Testis (tissue), 3 donors: ENCODE results near the gene PSMB2. TPM values are rescaled to one million over a fixed set of nuclear protein-coding genes. Genes with fewer than 3 reads are reported as not detected.
A peak's percentile ranks its signal among the peaks of the same experiment; 100 is the strongest.

ENCODE experiments used
- DNase-seq: peaks from one replicate; pipeline ENCODE4 v3.0.0-alpha.2; 2019
- H3K27ac ChIP-seq, 2 donors: fragments of 200-600 bp; sonication (generic); one replicate each; pipeline ENCODE4 v1.5.1; 2019
- H3K27me3 ChIP-seq: fragments of 200-600 bp; sonication (generic); one replicate; pipeline ENCODE4 v1.5.1; 2019
- H3K36me3 ChIP-seq: fragments of 200-600 bp; sonication (generic); one replicate; pipeline ENCODE4 v1.5.1; 2017; ENCODE audit warnings: low read depth; ENCODE audit errors: missing control alignments
- H3K4me1 ChIP-seq: fragments of 200-600 bp; sonication (generic); one replicate; pipeline ENCODE4 v1.5.1; 2019
- H3K4me3 ChIP-seq, 2 donors: fragments of 200-600 bp; sonication (generic); one replicate each; pipeline ENCODE4 v1.5.1; 2017 to 2019
- H3K9me3 ChIP-seq: fragments of 200-600 bp; sonication (generic); one replicate; pipeline ENCODE4 v1.5.1; 2017
- POLR2A ChIP-seq: fragments of 450-650 bp; IDR thresholded peaks from one replicate; pipeline ENCODE4 v1.6.1; 2017; ENCODE audit warnings: antibody characterized with exemption, mild to moderate bottlenecking, moderate library complexity
- WGBS, 2 donors: methylation state at CpG; one replicate each; pipeline ENCODE4 v1.1.5; 2018; 5-methylcytosine and 5-hydroxymethylcytosine counted together
- intact Hi-C: fragments of 100-400 bp; cut with DNase I; formaldehyde crosslinking; loops from one replicate; pipeline ENCODE4 v1.15.1; 2023; ENCODE audit warnings: low total_unique reads
- polyA plus RNA-seq: library from polyadenylated mRNA; stranded (reverse); fragments of 350-450 nt; fragmentation: Illumina TruSeq; extraction: RNeasy Lipid Tissue Mini Kit (QIAGEN cat#74804); gene quantifications from one replicate; pipeline ENCODE4 v1.2.3, GENCODE V29; 2014; ENCODE audit warnings: low read depth, low replicate concordance; ENCODE audit not compliant: insufficient read depth
- total RNA-seq, 2 donors: library from RNA; depleted of rRNA; stranded (reverse); fragments of >200 nt; gene quantifications; one replicate each; pipeline ENCODE4 v1.2.3, GENCODE V29; 2016
- TF ChIP-seq, protein P1 (sequence below), 3 experiments: fragments of 450-650 bp in 2 of 3; fragments of 200-600 bp in 1 of 3; sonication (generic) in 1 of 3; IDR thresholded peaks; one replicate each; pipeline ENCODE4 v1.5.1; 2016 to 2019; ENCODE audit warnings: antibody characterized with exemption in 3 of 3, mild to moderate bottlenecking in 2 of 3, moderate library complexity in 1 of 3

PSMB2 gene
- total and polyA plus RNA-seq, 3 donors from 2014 or later: 46.8 to 59.9 (median 50.1) TPM

- DNase-seq: no peak
- Histone ChIP-seq H3K27me3 (no peaks in the 10 kb centered on the region), H3K9me3 (no peaks in the 10 kb centered on the region), H3K4me1 (peaks cover 32% of the 10 kb centered on the region), H3K36me3 (no peaks in the 10 kb centered on the region), H3K4me3 (peak overlapping the region in 1 of 2 donors; percentile 89), H3K27ac (peak overlapping the region in 1 of 2 donors; percentile 96)
- intact Hi-C loops: no loop called here
- TF ChIP-seq POLR2A: no peak
- TF ChIP-seq, protein P1, sequence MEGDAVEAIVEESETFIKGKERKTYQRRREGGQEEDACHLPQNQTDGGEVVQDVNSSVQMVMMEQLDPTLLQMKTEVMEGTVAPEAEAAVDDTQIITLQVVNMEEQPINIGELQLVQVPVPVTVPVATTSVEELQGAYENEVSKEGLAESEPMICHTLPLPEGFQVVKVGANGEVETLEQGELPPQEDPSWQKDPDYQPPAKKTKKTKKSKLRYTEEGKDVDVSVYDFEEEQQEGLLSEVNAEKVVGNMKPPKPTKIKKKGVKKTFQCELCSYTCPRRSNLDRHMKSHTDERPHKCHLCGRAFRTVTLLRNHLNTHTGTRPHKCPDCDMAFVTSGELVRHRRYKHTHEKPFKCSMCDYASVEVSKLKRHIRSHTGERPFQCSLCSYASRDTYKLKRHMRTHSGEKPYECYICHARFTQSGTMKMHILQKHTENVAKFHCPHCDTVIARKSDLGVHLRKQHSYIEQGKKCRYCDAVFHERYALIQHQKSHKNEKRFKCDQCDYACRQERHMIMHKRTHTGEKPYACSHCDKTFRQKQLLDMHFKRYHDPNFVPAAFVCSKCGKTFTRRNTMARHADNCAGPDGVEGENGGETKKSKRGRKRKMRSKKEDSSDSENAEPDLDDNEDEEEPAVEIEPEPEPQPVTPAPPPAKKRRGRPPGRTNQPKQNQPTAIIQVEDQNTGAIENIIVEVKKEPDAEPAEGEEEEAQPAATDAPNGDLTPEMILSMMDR (IDR thresholded peaks at IDR 0.05): no peak
- WGBS, 2 donors: 22 to 25% methylated on average over 10 of the region's 10 CpGs
Measured at GRCh38 chr1:35555601-35556477, 85.5 kb downstream of the PSMB2 start.

DNA sequence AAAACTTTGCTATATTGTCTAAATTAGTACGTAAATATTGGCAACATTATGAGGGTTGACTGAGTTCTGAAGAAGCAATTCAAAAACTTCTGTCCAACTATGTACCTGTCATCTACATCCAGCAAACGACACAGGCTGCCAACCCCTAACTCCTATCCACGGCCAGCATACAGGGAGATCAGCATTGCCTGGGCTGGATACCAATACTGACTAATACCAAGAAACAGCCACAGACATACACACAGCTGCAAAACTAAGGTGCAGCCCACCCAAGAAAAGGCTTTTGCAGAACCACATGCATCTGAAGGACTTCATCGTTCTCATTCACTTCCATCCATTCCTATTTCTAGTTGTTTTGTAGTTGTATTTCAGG lies 86.1 kb downstream of the PSMB2 start:
- no peaks in the 10 kb centered on the region for H3K9me3 ChIP-seq
- DNase-seq: no peak
- WGBS, 2 donors: 55 to 62% methylated on average over 4 of the region's 4 CpGs
- no peaks in the 10 kb centered on the region for H3K36me3 ChIP-seq
- no peaks in the 10 kb centered on the region for H3K27me3 ChIP-seq
- H3K4me1 ChIP-seq: peaks cover 25% of the 10 kb centered on the region
- intact Hi-C loops: no loop called here
- no peak overlapping the region for H3K4me3 ChIP-seq
- no peak overlapping the region for H3K27ac ChIP-seq
- TF ChIP-seq POLR2A: no peak
- TF ChIP-seq, protein P1 (IDR thresholded peaks at IDR 0.05): no peak

DNA sequence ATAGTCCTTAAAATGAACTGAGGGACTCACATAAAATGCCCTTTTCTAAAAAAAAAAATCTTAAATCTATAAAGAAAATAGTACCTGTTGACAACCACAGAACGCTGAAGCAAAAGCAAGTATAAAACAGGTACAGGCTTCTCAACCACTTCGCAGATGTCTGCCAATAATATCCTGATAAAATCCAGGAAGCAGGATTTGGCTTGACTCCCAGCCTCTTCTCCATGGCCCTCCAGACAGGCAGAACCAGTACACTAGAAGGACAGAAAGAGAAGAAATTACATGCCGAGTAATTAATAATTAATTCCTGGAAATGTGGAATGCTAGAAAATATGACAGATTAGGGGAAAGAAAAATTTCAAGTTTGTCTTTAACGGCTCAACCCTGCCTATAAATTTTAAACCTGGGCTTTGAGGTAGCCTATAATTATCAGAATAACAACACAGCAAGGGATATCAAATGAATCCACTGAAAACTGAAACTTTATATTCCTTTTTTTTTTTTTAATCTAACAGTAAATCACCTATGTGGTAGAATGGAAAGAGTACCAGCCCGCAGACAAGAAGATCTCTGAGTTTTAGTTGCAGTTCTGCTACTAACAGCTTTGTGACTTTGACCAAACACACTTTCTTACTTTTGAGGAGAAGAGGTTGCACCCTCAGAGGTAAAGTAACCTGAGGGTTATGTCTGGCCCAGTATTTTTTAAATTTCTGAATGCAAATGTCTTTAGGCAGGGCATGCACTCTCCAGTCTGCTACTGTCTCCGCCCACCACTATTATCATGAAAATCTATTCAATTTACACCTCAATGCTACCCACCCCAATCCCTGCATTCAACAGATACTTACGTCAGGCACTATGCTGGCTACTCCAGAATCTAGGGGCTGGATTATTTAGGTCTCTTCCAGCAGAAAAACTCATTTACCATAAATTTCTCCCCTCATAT lies 86.8 kb downstream of the PSMB2 start:
- no peaks in the 10 kb centered on the region for H3K9me3 ChIP-seq
- intact Hi-C loops: no loop called here
- no peaks in the 10 kb centered on the region for H3K27me3 ChIP-seq
- no peaks in the 10 kb centered on the region for H3K36me3 ChIP-seq
- TF ChIP-seq POLR2A: no peak
- TF ChIP-seq, protein P1 (IDR thresholded peaks at IDR 0.05): no peak
- 49 to 50% methylated on average over 7 of the region's 7 CpGs for WGBS, 2 donors
- H3K4me3 ChIP-seq: no peak overlapping the region
- H3K4me1 ChIP-seq: peaks cover 25% of the 10 kb centered on the region
- no peak overlapping the region for H3K27ac ChIP-seq
- no peak for DNase-seq

DNA sequence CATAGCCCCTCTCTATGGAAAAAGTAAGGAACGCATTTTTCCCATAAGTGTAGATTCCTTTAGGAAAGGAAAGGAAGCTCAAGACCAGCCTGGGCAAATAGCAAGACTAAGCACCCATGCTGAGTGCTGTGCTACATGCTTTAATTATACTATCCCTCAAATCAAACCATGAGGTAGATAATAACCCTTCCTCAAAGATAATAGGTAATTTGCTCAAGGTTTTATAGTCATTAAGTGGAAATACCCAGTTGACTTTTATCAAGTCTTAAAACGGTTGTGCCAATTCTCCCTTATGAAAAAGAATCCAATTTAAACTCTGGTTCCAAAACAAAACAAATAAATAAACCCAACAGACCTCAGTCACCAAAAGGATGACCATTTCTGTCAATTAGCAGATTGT lies 87.5 kb downstream of the PSMB2 start:
- Histone ChIP-seq H3K27me3 (no peaks in the 10 kb centered on the region), H3K4me1 (peaks cover 25% of the 10 kb centered on the region), H3K27ac (no peak overlapping the region), H3K9me3 (no peaks in the 10 kb centered on the region), H3K36me3 (no peaks in the 10 kb centered on the region), H3K4me3 (no peak overlapping the region)
- no peak for DNase-seq
- WGBS, 2 donors: 76 to 79% methylated on average over 2 of the region's 2 CpGs
- intact Hi-C loops: no loop called here
- TF ChIP-seq, protein P1 (IDR thresholded peaks at IDR 0.05): no peak
- no peak for TF ChIP-seq POLR2A

Other genes starting within 250 kb of the PSMB2 start
- gene KIAA0319L, start 84.1 kb downstream of the PSMB2 start, total RNA-seq: 10 to 100 TPM; 90.1 TPM
- 55.6 TPM for gene KIAA0319L, start 84.1 kb downstream of the PSMB2 start, polyA plus RNA-seq
- gene NCDN, start 83.7 kb downstream of the PSMB2 start, total RNA-seq: 10 to 100 TPM; 33.8 to 33.9 TPM
- gene NCDN, start 83.7 kb downstream of the PSMB2 start, polyA plus RNA-seq: 27.3 TPM
- gene TFAP2E, start 68.2 kb downstream of the PSMB2 start, total RNA-seq: 1 to 10 TPM; 1.9 to 4.0 TPM
- gene TFAP2E, start 68.2 kb downstream of the PSMB2 start, polyA plus RNA-seq: 1.9 TPM
- 10 to 100 TPM; 17.7 to 19.8 TPM for gene C1orf216, start 77.4 kb upstream of the PSMB2 start, total RNA-seq
- 20.5 TPM for gene C1orf216, start 77.4 kb upstream of the PSMB2 start, polyA plus RNA-seq
- gene CLSPN, start 128.5 kb upstream of the PSMB2 start, total RNA-seq: 10 to 100 TPM in 1 of 2 donors, 1 to 10 TPM in 1; 8.8 to 28.8 TPM
- 4.9 TPM for gene CLSPN, start 128.5 kb upstream of the PSMB2 start, polyA plus RNA-seq
- 10 to 100 TPM; 17.4 to 24.0 TPM for gene AGO4, start 166.5 kb upstream of the PSMB2 start, total RNA-seq
- gene AGO4, start 166.5 kb upstream of the PSMB2 start, polyA plus RNA-seq: 21.6 TPM
- 10 to 100 TPM; 32.3 to 41.9 TPM for gene AGO1, start 241.7 kb upstream of the PSMB2 start, total RNA-seq
- 11.5 TPM for gene AGO1, start 241.7 kb upstream of the PSMB2 start, polyA plus RNA-seq